Keratinocyte (primary cell): ENCODE results near the gene RGS2. TPM values are rescaled to one million over a fixed set of nuclear protein-coding genes. Genes with fewer than 3 reads are reported as not detected.

Experiments used
- DNase-seq: peaks from one replicate; pipeline ENCODE4 v3.0.0-alpha.2; 2011; ENCODE audit warnings: low read depth, missing footprints, low spot score
- FAIRE-seq: peaks from 2 replicates; lab custom pipeline; 2011; peaks lifted over from hg19 to GRCh38; lab: Jason Lieb, UNC
- H2AFZ ChIP-seq: 2 replicates; pipeline ENCODE4 v1.6.0; 2012; ENCODE audit warnings: low read length, control low read depth, inconsistent platforms; ENCODE audit not compliant: control insufficient read depth
- H3K27ac ChIP-seq: 2 replicates; pipeline ENCODE4 v1.5.1; 2011; ENCODE audit warnings: low read length; ENCODE audit not compliant: control insufficient read depth, insufficient read depth
- H3K27me3 ChIP-seq: 3 replicates; pipeline ENCODE4 v1.6.0; 2011; ENCODE audit warnings: low read length; ENCODE audit not compliant: control insufficient read depth, insufficient read depth; ENCODE audit errors: extremely low read depth
- H3K36me3 ChIP-seq, 2 experiments: 2 replicates in 1 of 2; 3 replicates in 1 of 2; pipeline ENCODE4 v1.5.1; 2011; ENCODE audit warnings: low read length in 2 of 2, mild to moderate bottlenecking in 1 of 2; ENCODE audit not compliant: control insufficient read depth in 2 of 2, insufficient read depth in 2 of 2; ENCODE audit errors: extremely low read depth in 1 of 2
- H3K4me1 ChIP-seq: 3 replicates; pipeline ENCODE4 v1.5.1; 2011; ENCODE audit warnings: low read length; ENCODE audit not compliant: control insufficient read depth, insufficient read depth; ENCODE audit errors: extremely low read depth
- H3K4me2 ChIP-seq: 3 replicates; pipeline ENCODE4 v1.6.0; 2011; ENCODE audit warnings: low read depth, low read length; ENCODE audit not compliant: control insufficient read depth, insufficient read depth; ENCODE audit errors: extremely low read depth
- H3K4me3 ChIP-seq, 3 experiments: fragments of 200-600 bp in 1 of 3; sonication (generic) in 1 of 3; 2 replicates in 2 of 3; 3 replicates in 1 of 3; pipeline ENCODE4 v1.5.1; 2011 to 2016; ENCODE audit warnings: low read length in 3 of 3, mild to moderate bottlenecking in 3 of 3, control low read depth in 2 of 3, inconsistent platforms in 1 of 3, low read depth in 1 of 3, mixed read lengths in 1 of 3, mixed run types in 1 of 3, moderate library complexity in 1 of 3; ENCODE audit not compliant: control insufficient read depth in 2 of 3, insufficient read depth in 2 of 3; ENCODE audit errors: extremely low read depth in 1 of 3
- H3K79me2 ChIP-seq: 2 replicates; pipeline ENCODE4 v1.6.0; 2012; ENCODE audit warnings: low read length; ENCODE audit not compliant: control insufficient read depth, insufficient read depth
- H3K9ac ChIP-seq: 3 replicates; pipeline ENCODE4 v1.6.0; 2011; ENCODE audit warnings: low read length; ENCODE audit not compliant: control insufficient read depth, insufficient read depth; ENCODE audit errors: extremely low read depth
- H3K9me1 ChIP-seq: 3 replicates; pipeline ENCODE4 v1.6.0; 2011; ENCODE audit warnings: low read length; ENCODE audit not compliant: control insufficient read depth, insufficient read depth; ENCODE audit errors: extremely low read depth
- H3K9me3 ChIP-seq: 2 replicates; pipeline ENCODE4 v1.5.1; 2012; ENCODE audit warnings: low read depth, low read length; ENCODE audit not compliant: control insufficient read depth
- H4K20me1 ChIP-seq: 3 replicates; pipeline ENCODE4 v1.6.0; 2011; ENCODE audit warnings: low read length; ENCODE audit not compliant: control insufficient read depth, insufficient read depth; ENCODE audit errors: extremely low read depth
- EZH2 ChIP-seq: IDR thresholded peaks from one replicate; pipeline ENCODE4 v1.6.1; 2012; ENCODE audit warnings: inconsistent platforms, mild to moderate bottlenecking, low read length, moderate library complexity
- dilution Hi-C: fragments of 300-500 bp; cut with MboI; formaldehyde crosslinking; loops from one replicate; pipeline ENCODE4 v1.7.0; 2020; ENCODE audit warnings: low sequenced_read_pairs; ENCODE audit not compliant: extremely low pct_ligation_motif_present
- polyA plus RNA-seq, 5 experiments: library from polyadenylated mRNA; depleted of rRNA in 3 of 5; stranded (reverse) in 3 of 5; stranded (forward) in 1 of 5; unstranded in 1 of 5; fragments of >200 nt; gene quantifications; 1 replicate in 1 of 5; 2 replicates in 3 of 5; 3 replicates in 1 of 5; pipeline versions ENCODE4 v1.2.1 to v1.2.3, GENCODE V29; 2011 to 2012; ENCODE audit warnings: missing spikeins in 2 of 5, low read depth in 1 of 5, low replicate concordance in 1 of 5
- TF ChIP-seq, protein P1 (sequence below), 3 experiments: IDR thresholded peaks in 1 of 3; conservative IDR thresholded peaks in 1 of 3; optimal IDR thresholded peaks in 1 of 3; 2 replicates in 2 of 3; 3 replicates in 1 of 3; pipeline versions ENCODE3 to v1.5.1; 2011; ENCODE audit warnings: low read length in 3 of 3, mild to moderate bottlenecking in 3 of 3, moderate library complexity in 2 of 3, control low read depth in 1 of 3, inconsistent platforms in 1 of 3; ENCODE audit not compliant: insufficient read depth in 2 of 3; ENCODE audit errors: extremely low read depth in 1 of 3

RGS2 gene
- polyA plus RNA-seq, 1 donor (not counting 4 experiments of a cell fraction or from before 2014, with no cell fraction given): 128 TPM

DNA sequence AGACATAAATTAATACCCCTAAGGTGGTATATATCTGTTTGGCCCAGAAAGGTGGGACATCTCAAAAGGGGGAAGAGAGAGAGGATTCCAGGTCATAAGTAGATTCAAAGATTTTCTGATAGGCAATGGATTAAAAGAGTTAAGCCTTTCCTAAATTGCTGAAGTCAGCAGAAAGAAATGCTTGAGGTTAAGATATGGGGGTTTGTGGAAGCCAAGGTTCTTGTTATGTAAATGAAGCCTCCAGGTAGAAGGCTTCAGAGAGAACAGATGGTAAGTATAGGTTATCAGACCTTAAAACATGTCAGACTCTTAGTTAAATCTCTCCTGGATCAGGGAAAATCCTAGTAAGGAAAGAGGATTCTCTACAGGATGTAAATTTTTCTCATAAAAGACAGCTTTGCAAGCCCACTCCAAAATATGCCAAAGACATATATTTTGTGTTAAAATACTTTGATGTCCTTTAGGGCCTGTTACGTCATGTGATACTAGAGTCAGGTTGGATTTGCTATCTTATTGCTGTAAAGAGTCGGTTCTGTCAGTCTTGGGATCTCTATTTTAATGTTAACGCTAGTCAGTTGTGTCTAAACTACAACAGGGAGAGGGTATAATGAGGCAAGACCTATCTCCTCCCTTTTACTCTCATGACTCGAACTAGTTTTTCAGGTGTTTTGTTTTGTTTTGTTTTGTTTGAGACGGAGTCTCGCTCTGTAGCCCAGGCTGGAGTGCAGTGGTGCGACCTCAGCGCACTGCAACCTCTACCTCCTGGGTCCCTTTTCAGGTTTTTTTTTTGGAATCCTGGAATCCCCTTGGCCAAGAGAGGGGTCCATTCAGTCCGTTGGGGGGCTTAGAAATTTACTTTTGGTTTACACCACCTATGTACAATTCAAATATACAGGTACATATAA lies 30.6 kb downstream of the RGS2 start:
- H3K9me1 ChIP-seq: no peaks in the 10 kb centered on the region
- H3K4me1 ChIP-seq: peaks cover 15% of the 10 kb centered on the region
- H3K9ac ChIP-seq: no peak overlapping the region
- no peak overlapping the region for H3K4me3 ChIP-seq
- TF ChIP-seq EZH2: no peak
- TF ChIP-seq, protein P1, sequence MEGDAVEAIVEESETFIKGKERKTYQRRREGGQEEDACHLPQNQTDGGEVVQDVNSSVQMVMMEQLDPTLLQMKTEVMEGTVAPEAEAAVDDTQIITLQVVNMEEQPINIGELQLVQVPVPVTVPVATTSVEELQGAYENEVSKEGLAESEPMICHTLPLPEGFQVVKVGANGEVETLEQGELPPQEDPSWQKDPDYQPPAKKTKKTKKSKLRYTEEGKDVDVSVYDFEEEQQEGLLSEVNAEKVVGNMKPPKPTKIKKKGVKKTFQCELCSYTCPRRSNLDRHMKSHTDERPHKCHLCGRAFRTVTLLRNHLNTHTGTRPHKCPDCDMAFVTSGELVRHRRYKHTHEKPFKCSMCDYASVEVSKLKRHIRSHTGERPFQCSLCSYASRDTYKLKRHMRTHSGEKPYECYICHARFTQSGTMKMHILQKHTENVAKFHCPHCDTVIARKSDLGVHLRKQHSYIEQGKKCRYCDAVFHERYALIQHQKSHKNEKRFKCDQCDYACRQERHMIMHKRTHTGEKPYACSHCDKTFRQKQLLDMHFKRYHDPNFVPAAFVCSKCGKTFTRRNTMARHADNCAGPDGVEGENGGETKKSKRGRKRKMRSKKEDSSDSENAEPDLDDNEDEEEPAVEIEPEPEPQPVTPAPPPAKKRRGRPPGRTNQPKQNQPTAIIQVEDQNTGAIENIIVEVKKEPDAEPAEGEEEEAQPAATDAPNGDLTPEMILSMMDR (optimal IDR thresholded peaks at IDR 0.05 in 1 of 3, IDR thresholded peaks at IDR 0.05 in 1 of 3, conservative IDR thresholded peaks at IDR 0.05 in 1 of 3; ENCODE audit: extremely low read depth in 1 of 3, insufficient read depth in 2 of 3, low read length in 3 of 3): no peak
- H4K20me1 ChIP-seq: no peaks in the 10 kb centered on the region
- no peaks in the 10 kb centered on the region for H3K79me2 ChIP-seq
- H2AFZ ChIP-seq: no peak overlapping the region
- no peaks in the 10 kb centered on the region for H3K36me3 ChIP-seq
- H3K4me2 ChIP-seq: no peak overlapping the region
- no peaks in the 10 kb centered on the region for H3K9me3 ChIP-seq
- FAIRE-seq (peak; percentile 5), DNase-seq (no peak)
- no peaks in the 10 kb centered on the region for H3K27me3 ChIP-seq
- dilution Hi-C loops: no loop called here
- no peak overlapping the region for H3K27ac ChIP-seq

DNA sequence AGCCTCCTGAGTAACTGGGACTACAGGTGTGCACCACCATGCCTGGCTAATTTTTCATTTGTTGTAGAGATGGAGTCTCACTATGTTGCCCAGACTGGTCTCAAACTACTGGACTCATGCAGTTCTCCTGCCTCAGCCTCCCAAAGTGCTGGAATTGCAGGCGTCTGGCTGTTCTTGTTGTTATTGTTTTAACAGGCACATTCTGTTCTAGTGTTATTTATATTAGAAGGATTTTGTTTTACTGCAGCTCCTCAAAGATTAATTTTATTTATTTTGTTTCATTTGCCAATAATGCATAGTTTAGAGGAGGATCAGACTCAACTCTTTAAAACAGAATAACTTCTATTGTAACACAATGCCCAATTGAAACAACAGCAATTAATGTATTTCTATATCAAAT lies 35.5 kb downstream of the RGS2 start:
- Histone ChIP-seq H3K36me3 (no peaks in the 10 kb centered on the region), H3K79me2 (no peaks in the 10 kb centered on the region), H4K20me1 (no peaks in the 10 kb centered on the region), H2AFZ (no peak overlapping the region), H3K27me3 (no peaks in the 10 kb centered on the region), H3K27ac (no peak overlapping the region), H3K4me1 (peaks cover 3% of the 10 kb centered on the region), H3K9me3 (no peaks in the 10 kb centered on the region), H3K9me1 (no peaks in the 10 kb centered on the region), H3K9ac (no peak overlapping the region), H3K4me3 (no peak overlapping the region), H3K4me2 (no peak overlapping the region)
- DNase-seq (no peak), FAIRE-seq (no peak)
- dilution Hi-C loops: no loop called here
- no peak for TF ChIP-seq EZH2
- TF ChIP-seq, protein P1 (optimal IDR thresholded peaks at IDR 0.05 in 1 of 3, IDR thresholded peaks at IDR 0.05 in 1 of 3, conservative IDR thresholded peaks at IDR 0.05 in 1 of 3; ENCODE audit: extremely low read depth in 1 of 3, insufficient read depth in 2 of 3, low read length in 3 of 3): no peak
